ENCODE results near the gene NCSTN.

DNA sequence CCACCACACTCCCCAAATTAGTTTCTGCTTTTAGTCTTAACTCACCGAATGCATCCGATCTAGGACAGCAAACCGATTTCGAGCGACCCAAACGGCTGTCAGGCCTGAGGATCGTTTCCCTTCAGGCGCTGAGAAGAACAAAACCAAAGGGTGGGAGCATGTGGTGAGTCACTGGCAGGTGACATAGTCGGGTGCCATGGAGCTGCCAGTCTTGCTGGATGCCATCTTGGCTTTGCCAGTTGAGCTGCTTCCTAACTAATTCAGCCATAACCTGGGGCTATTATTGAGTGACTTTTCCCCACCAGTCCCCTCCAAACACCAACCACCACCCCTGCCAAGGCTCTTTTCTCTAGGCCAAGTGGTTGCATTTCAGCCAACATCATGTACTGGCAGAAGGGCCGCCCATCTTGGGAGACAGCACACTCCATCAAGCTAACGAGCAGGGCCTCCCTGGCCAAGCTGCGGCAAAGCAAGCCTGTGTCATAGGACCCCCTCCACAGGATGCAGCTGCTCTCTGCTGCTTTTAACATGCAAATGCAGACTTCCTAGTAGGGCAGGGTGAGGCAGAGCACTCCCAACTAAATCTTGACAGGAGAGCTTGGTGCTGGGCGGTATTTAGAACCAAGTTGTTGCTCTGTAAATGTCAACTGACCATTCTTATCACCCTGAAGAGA lies 35.9 kb upstream of the NCSTN start:
- no peak for TF ChIP-seq EZH2 (IDR thresholded peaks at IDR 0.05; ENCODE audit: borderline replicate concordance, insufficient read depth, low read length, poor library complexity, severe bottlenecking)
- TF ChIP-seq, protein P1, sequence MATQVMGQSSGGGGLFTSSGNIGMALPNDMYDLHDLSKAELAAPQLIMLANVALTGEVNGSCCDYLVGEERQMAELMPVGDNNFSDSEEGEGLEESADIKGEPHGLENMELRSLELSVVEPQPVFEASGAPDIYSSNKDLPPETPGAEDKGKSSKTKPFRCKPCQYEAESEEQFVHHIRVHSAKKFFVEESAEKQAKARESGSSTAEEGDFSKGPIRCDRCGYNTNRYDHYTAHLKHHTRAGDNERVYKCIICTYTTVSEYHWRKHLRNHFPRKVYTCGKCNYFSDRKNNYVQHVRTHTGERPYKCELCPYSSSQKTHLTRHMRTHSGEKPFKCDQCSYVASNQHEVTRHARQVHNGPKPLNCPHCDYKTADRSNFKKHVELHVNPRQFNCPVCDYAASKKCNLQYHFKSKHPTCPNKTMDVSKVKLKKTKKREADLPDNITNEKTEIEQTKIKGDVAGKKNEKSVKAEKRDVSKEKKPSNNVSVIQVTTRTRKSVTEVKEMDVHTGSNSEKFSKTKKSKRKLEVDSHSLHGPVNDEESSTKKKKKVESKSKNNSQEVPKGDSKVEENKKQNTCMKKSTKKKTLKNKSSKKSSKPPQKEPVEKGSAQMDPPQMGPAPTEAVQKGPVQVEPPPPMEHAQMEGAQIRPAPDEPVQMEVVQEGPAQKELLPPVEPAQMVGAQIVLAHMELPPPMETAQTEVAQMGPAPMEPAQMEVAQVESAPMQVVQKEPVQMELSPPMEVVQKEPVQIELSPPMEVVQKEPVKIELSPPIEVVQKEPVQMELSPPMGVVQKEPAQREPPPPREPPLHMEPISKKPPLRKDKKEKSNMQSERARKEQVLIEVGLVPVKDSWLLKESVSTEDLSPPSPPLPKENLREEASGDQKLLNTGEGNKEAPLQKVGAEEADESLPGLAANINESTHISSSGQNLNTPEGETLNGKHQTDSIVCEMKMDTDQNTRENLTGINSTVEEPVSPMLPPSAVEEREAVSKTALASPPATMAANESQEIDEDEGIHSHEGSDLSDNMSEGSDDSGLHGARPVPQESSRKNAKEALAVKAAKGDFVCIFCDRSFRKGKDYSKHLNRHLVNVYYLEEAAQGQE (IDR thresholded peaks at IDR 0.05; ENCODE audit: borderline replicate concordance) = no peak
- no peak for TF ChIP-seq CTCF (IDR thresholded peaks at IDR 0.05; ENCODE audit: poor library complexity, severe bottlenecking)
- no peak for TF ChIP-seq SMC3 (conservative IDR thresholded peaks at IDR 0.05; ENCODE audit: poor library complexity)
- TF ChIP-seq RAD21 (conservative IDR thresholded peaks at IDR 0.05) = no peak
